GM12892 (cell line): ENCODE results near the gene MEA1. TPM values are rescaled to one million over a fixed set of nuclear protein-coding genes. Genes with fewer than 3 reads are reported as not detected.

Experiments used
- DNase-seq: peaks from one replicate; pipeline ENCODE4 v3.0.0; 2011; ENCODE audit not compliant: insufficient read length
- FAIRE-seq: peaks from 2 replicates; lab custom pipeline; 2011; peaks lifted over from hg19 to GRCh38; lab: Jason Lieb, UNC
- POLR2A ChIP-seq: IDR thresholded peaks from 2 replicates; pipeline ENCODE4 v1.6.1; 2011; ENCODE audit warnings: low read depth, low read length, control low read depth
- POLR2AphosphoS5 ChIP-seq: IDR thresholded peaks from 2 replicates; pipeline ENCODE4 v1.6.1; 2011; ENCODE audit warnings: low read depth, low read length, control low read depth
- TAF1 ChIP-seq: IDR thresholded peaks from 2 replicates; pipeline ENCODE4 v1.6.1; 2011; ENCODE audit warnings: low read depth, mild to moderate bottlenecking, control low read depth, low read length, borderline replicate concordance
- polyA plus RNA-seq: library from polyadenylated mRNA; unstranded; fragments of >200 nt; gene quantifications from one replicate; pipeline ENCODE4 v1.2.1, GENCODE V29; 2012; ENCODE audit warnings: missing spikeins, inconsistent platforms; ENCODE audit not compliant: missing spikeins

The MEA1 gene
- polyA plus RNA-seq, result 92.1 TPM

- peak; percentile 96 for DNase-seq
- FAIRE-seq, result peak; percentile 100
- no peak for TF ChIP-seq POLR2AphosphoS5
- TF ChIP-seq TAF1, result no peak
- TF ChIP-seq POLR2A, result no peak
These were observed at the start of gene MEA1, which contains the start of gene KLHDC3 for GRCh38 chr6:43013843-43014433. Gene MEA1, minus strand, starts transcription at chr6:43013946. Its CDS starts 133 bp downstream, at chr6:43013813. Gene KLHDC3, plus strand, starts transcription at chr6:43014249. Its CDS starts 2,944 bp downstream, at chr6:43017193.

DNA sequence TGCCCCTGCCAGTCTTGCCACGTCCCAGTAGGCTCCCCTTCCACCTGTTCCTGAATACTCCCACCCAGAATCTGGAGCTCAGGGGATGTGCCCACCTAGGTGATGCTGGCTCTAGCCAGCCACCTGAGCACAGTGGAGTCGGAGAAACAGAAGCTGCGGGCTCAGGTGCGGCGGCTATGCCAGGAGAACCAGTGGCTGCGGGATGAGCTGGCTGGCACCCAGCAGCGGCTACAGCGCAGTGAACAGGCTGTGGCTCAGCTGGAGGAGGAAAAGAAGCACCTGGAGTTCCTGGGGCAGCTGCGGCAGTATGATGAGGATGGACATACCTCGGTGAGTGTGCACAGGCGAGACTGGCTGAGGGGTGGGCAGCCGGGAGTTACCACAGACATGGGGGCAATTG, 49.1 kb upstream of the MEA1 start:
- TF ChIP-seq POLR2A, result no peak
- TF ChIP-seq TAF1, result no peak
- TF ChIP-seq POLR2AphosphoS5, result no peak
- DNase-seq (no peak), FAIRE-seq (no peak)

DNA sequence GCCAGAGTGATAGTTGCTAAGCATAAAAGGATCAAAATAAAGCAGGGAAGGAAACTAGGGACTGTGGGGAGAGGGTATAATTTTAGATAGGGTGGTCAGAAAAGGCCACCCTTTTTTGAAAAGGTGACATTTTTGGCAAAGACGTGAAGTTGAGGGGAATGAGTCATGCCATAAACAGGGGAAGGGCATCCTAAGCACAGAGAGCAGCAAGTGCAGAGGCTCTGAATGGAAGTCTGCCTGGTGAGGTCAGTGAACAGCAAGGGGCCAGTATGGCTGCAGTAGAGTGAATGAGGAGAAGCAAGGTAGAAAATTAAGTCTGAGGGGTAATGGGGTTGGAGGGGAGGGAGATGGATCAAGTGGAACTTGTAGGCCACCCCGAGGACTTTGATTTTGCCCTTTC, 48.1 kb upstream of the MEA1 start:
- FAIRE-seq (no peak), DNase-seq (no peak)
- TF ChIP-seq POLR2AphosphoS5 (no peak), POLR2A (no peak), TAF1 (no peak)

DNA sequence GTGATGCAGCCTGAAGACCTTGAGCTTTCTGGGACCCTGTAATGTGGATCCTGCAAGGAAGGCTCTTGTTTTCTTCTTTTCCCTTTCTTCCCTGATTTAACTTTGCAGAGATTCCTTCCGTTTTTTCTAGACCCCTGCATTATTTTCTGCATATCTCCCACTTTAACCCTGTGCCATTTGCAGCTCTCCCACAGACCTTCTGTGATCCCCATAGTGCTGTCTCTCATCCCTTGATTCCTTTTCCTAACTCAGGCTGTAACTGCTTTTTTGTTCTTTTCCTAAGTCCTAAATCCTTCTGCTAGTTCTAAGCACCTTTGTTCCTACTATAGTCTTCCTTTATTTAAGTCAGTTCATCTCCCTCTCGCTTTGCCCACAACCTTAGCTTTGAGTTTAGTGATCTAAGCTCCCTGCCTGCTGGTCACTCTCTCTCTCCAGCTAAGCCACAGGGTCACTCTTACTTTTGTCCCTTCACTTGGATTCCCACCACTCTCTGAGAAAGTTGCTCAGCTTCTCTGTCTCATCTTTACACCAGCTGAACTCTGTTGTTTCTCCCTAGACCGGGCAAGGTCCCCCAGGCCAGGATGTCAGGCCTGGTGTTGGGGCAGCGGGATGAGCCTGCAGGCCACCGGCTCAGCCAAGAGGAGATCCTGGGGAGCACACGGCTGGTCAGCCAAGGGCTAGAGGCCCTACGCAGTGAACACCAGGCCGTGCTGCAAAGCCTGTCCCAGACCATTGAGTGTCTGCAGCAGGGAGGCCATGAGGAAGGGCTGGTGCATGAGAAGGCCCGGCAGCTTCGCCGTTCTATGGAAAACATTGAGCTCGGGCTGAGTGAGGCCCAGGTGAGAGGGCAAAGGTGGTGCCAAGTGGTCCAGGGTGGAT, 47.2 kb upstream of the MEA1 start:
- FAIRE-seq (no peak), DNase-seq (no peak)
- TF ChIP-seq POLR2A (no peak), POLR2AphosphoS5 (no peak), TAF1 (no peak)

- no peak for FAIRE-seq
- DNase-seq, result no peak
- TF ChIP-seq POLR2A (no peak), POLR2AphosphoS5 (no peak), TAF1 (no peak)
These were observed 46.4 kb upstream of the MEA1 start for GRCh38 chr6:43060034-43060754.

GRCh38 chr6:43059168-43060033, 45.7 kb upstream of the MEA1 start, which contains the start of the genes KLC4 and MRPL2:
Gene KLC4, plus strand, starts transcription at chr6:43059631. Its CDS starts 1,705 bp downstream, at chr6:43061336.
Gene MRPL2, minus strand, starts transcription at chr6:43059434. Its CDS starts 53 bp downstream, at chr6:43059381.
- TF ChIP-seq TAF1, result 0 out of 2 replicates have a peak, but pooled peaks have one; percentile 20
- TF ChIP-seq POLR2A, result peak; percentile 90
- TF ChIP-seq POLR2AphosphoS5, result peak; percentile 87
- DNase-seq (peak; percentile 98), FAIRE-seq (peak; percentile 84)

- TF ChIP-seq POLR2AphosphoS5 (no peak; the same call in 1 of the 2 replicates), TAF1 (no peak), POLR2A (no peak)
- FAIRE-seq, result no peak
These were observed 44.8 kb upstream of the MEA1 start for GRCh38 chr6:43058531-43058930.

DNA sequence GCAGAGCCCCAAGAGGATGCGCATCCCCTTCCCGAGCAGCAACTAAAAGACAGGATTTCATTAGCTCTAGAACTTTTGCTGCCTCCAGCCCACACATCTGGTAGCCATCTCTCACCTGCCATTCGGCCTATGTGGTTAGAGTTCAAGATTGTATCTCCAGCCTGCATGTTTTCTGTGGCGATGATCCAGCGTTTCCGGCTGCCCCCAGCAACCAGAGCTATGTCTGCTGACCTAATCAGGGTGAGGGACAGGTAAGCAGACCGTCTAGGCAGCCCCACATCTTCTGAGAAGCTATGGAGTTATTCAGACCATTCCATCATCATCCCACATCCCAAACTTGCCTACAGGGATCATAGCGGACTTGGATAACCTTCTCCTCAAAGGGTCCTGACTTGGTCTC, 42.2 kb upstream of the MEA1 start:
- no peak for DNase-seq
- no peak for FAIRE-seq
- TF ChIP-seq TAF1 (no peak), POLR2AphosphoS5 (no peak), POLR2A (no peak)

More at GRCh38 chr6:43058531-43058930, 44.8 kb upstream of the MEA1 start:
- DNase-seq, result no peak

DNA sequence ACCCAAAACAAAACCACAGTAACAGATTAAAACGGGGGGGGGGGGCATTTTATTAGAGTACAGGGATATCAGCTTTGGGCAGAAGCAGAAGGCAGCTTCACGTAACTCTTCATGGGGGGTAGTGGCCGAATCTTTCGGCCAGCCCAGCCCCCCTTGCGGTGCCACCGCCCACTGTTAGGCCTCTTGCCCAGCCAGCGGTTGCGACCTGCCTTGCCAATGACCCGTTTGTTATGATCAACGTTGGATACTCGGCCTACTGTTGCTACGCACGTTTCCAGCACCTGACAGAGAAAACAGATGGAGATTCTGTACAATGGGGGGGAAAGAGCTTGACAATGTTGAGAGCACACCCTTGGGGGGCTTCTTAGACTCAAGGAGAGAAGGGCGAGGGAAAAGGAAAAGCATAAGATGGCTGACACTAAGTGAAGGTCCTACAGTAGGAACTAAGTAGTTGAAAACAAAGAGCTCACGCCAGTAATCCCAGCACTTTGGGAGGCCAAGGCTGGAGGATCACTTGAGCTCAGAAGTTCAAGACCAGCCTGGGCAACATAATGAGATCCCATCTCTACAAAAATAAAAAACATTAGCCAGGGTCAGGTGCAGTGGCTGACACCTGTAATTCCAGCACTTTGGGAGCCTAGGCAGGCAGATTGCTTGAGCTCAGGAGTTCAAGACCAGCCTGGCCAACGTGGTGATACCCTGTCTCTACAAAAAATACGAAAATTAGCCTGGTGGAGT, 40.6 kb upstream of the MEA1 start:
- no peak for TF ChIP-seq TAF1
- no peak for TF ChIP-seq POLR2AphosphoS5
- TF ChIP-seq POLR2A, result no peak
- DNase-seq (no peak), FAIRE-seq (no peak)

GRCh38 chr6:43053545-43054205, 39.9 kb upstream of the MEA1 start, which contains the start of gene CUL7:
Gene CUL7, minus strand, starts transcription at chr6:43053851. Its CDS starts 1,063 bp downstream, at chr6:43052788.
- FAIRE-seq, result peak; percentile 88
- TF ChIP-seq TAF1, result peak; percentile 56; the same call in 1 of the 2 replicates
- TF ChIP-seq POLR2AphosphoS5, result peak; percentile 87; the same call in 1 of the 2 replicates
- peak; percentile 92 for TF ChIP-seq POLR2A
- DNase-seq, result peak; percentile 99
